Measurements from ENCODE around the gene SUN2.

GRCh38 chr22:38733329-38733723 is 22.5 kb downstream of the SUN2 start:
- TF ChIP-seq TAF1 (IDR thresholded peaks at IDR 0.05; ENCODE audit: borderline replicate concordance, low read depth, low read length) (no peak), POLR2A (IDR thresholded peaks at IDR 0.05; ENCODE audit: low read depth, low read length) (no peak)
